Breast epithelium (tissue), 3 donors: ENCODE data around the gene SDR39U1.

Experiments used
- CTCF ChIP-seq, 3 donors: fragments of 450-650 bp; IDR thresholded peaks; one replicate each; pipeline ENCODE4 v1.5.1; 2016 to 2017; ENCODE audit warnings: antibody characterized with exemption in 3 of 3, mild to moderate bottlenecking in 3 of 3, moderate library complexity in 3 of 3
- POLR2A ChIP-seq: fragments of 450-650 bp; IDR thresholded peaks from one replicate; pipeline ENCODE4 v1.6.1; 2016; ENCODE audit warnings: antibody characterized with exemption, mild to moderate bottlenecking, moderate library complexity

GRCh38 chr14:24392325-24393091, 50.1 kb downstream of the SDR39U1 start:
- TF ChIP-seq POLR2A (no peak), CTCF (IDR thresholded peaks at IDR 0.05) (no peak)
